ENCODE data around the gene APLP2. TPM values are rescaled to one million over a fixed set of nuclear protein-coding genes. Genes with fewer than 3 reads are reported as not detected.

Gene APLP2
- total RNA-seq, 1 donor from 2014 or later = 815 TPM

DNA sequence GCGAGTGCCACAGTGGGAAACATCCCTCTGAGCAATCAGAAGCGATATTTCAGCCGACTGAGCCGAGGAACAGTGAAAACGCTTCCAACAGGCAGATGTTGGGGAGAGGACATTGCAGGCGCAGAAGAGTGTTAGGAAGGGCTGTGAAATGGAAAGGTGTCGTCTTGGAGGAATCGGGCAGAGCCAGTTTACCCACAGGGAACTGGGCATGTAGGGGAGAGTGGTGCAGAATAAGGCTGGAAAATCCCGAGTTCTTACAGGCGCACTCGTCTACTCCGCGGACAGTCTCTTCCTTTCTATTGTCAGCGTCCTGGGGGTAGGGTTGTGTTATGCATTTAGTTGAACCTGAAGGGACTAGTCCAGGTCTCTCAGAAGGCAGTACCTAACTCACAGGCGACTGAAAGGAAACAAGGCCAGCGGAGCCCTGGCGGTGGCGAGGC, 1.1 kb upstream of the APLP2 start:
- no peak for TF ChIP-seq CTCF (IDR thresholded peaks at IDR 0.05; ENCODE audit: unreplicated experiment)
- Mint-ChIP-seq H3K36me3 (ENCODE audit: low read depth, unreplicated experiment) (peaks cover 10% of the 10 kb centered on the region), H3K27ac (ENCODE audit: unreplicated experiment) (peak overlapping the region; percentile 70), H3K4me3 (ENCODE audit: unreplicated experiment) (peak overlapping the region; percentile 84), H3K9me3 (ENCODE audit: unreplicated experiment) (no peaks in the 10 kb centered on the region), H3K27me3 (ENCODE audit: unreplicated experiment) (peaks cover 17% of the 10 kb centered on the region), H3K4me1 (ENCODE audit: unreplicated experiment) (peaks cover 39% of the 10 kb centered on the region)
- DNase-seq (ENCODE audit: low spot score) = no peak

GRCh38 chr11:130068986-130069658, 572 bp upstream of the APLP2 start:
- H3K27me3 Mint-ChIP-seq (ENCODE audit: unreplicated experiment) = peaks cover 17% of the 10 kb centered on the region
- H3K4me1 Mint-ChIP-seq (ENCODE audit: unreplicated experiment) = peaks cover 33% of the 10 kb centered on the region
- TF ChIP-seq CTCF (IDR thresholded peaks at IDR 0.05; ENCODE audit: unreplicated experiment) = no peak

GRCh38 chr11:130070109-130070845, 583 bp downstream of the APLP2 start:
- Mint-ChIP-seq H3K4me1 (ENCODE audit: unreplicated experiment) (peaks cover 24% of the 10 kb centered on the region), H3K4me3 (ENCODE audit: unreplicated experiment) (peak overlapping the region; percentile 98), H3K36me3 (ENCODE audit: low read depth, unreplicated experiment) (peaks cover 10% of the 10 kb centered on the region), H3K9me3 (ENCODE audit: unreplicated experiment) (no peaks in the 10 kb centered on the region), H3K27ac (ENCODE audit: unreplicated experiment) (no peak overlapping the region), H3K27me3 (ENCODE audit: unreplicated experiment) (peaks cover 14% of the 10 kb centered on the region)
- peak; percentile 36 for DNase-seq (ENCODE audit: low spot score)
- no peak for TF ChIP-seq CTCF (IDR thresholded peaks at IDR 0.05; ENCODE audit: unreplicated experiment)

More at GRCh38 chr11:130068986-130069658, 572 bp upstream of the APLP2 start:
- H3K4me3 Mint-ChIP-seq (ENCODE audit: unreplicated experiment) = peak overlapping the region; percentile 84
- peaks cover 10% of the 10 kb centered on the region for H3K36me3 Mint-ChIP-seq (ENCODE audit: low read depth, unreplicated experiment)
- peak overlapping the region; percentile 70 for H3K27ac Mint-ChIP-seq (ENCODE audit: unreplicated experiment)
- peak; percentile 47 for DNase-seq (ENCODE audit: low spot score)
- H3K9me3 Mint-ChIP-seq (ENCODE audit: unreplicated experiment) = no peaks in the 10 kb centered on the region

DNA sequence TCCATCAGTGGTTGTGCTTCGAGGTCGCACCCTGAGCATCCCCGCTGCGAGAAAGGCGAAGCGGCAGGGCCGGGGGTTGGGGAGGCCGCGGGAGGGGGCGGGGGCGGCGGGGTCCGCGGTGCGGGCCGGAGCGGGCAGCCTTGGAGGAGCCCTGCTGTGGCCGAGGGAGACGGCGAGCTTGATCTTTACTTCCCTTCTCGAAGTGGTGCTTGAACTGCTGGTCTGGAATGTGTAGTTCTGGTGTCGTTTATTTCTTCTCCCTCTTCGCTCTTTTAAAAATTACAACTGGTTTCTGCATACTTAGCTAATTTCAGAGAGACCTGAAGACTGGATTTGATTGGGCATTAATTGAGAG, 1.1 kb downstream of the APLP2 start:
- Mint-ChIP-seq H3K4me3 (ENCODE audit: unreplicated experiment) (peak overlapping the region; percentile 98), H3K36me3 (ENCODE audit: low read depth, unreplicated experiment) (peaks cover 14% of the 10 kb centered on the region), H3K27ac (ENCODE audit: unreplicated experiment) (peak overlapping the region; percentile 32), H3K4me1 (ENCODE audit: unreplicated experiment) (peaks cover 30% of the 10 kb centered on the region), H3K9me3 (ENCODE audit: unreplicated experiment) (no peaks in the 10 kb centered on the region), H3K27me3 (ENCODE audit: unreplicated experiment) (peaks cover 14% of the 10 kb centered on the region)
- DNase-seq (ENCODE audit: low spot score) = peak; percentile 36
- no peak for TF ChIP-seq CTCF (IDR thresholded peaks at IDR 0.05; ENCODE audit: unreplicated experiment)

GRCh38 chr11:130071211-130071712, 1.6 kb downstream of the APLP2 start:
- peak overlapping the region; percentile 32 for H3K27ac Mint-ChIP-seq (ENCODE audit: unreplicated experiment)
- no peak for TF ChIP-seq CTCF (IDR thresholded peaks at IDR 0.05; ENCODE audit: unreplicated experiment)
- H3K36me3 Mint-ChIP-seq (ENCODE audit: low read depth, unreplicated experiment) = peaks cover 14% of the 10 kb centered on the region
- DNase-seq (ENCODE audit: low spot score) = no peak
- peaks cover 31% of the 10 kb centered on the region for H3K4me1 Mint-ChIP-seq (ENCODE audit: unreplicated experiment)
- peak overlapping the region; percentile 98 for H3K4me3 Mint-ChIP-seq (ENCODE audit: unreplicated experiment)
- H3K27me3 Mint-ChIP-seq (ENCODE audit: unreplicated experiment) = peaks cover 14% of the 10 kb centered on the region
- H3K9me3 Mint-ChIP-seq (ENCODE audit: unreplicated experiment) = no peaks in the 10 kb centered on the region

Data from endothelial cell (in vitro differentiated cells).